ENCODE data around the gene CD79A. TPM values are rescaled to one million over a fixed set of nuclear protein-coding genes. Genes with fewer than 3 reads are reported as not detected.

Gene CD79A
- total RNA-seq, 3 donors from 2014 or later, result 0.80 to 2.9 (median 1.8) TPM

DNA sequence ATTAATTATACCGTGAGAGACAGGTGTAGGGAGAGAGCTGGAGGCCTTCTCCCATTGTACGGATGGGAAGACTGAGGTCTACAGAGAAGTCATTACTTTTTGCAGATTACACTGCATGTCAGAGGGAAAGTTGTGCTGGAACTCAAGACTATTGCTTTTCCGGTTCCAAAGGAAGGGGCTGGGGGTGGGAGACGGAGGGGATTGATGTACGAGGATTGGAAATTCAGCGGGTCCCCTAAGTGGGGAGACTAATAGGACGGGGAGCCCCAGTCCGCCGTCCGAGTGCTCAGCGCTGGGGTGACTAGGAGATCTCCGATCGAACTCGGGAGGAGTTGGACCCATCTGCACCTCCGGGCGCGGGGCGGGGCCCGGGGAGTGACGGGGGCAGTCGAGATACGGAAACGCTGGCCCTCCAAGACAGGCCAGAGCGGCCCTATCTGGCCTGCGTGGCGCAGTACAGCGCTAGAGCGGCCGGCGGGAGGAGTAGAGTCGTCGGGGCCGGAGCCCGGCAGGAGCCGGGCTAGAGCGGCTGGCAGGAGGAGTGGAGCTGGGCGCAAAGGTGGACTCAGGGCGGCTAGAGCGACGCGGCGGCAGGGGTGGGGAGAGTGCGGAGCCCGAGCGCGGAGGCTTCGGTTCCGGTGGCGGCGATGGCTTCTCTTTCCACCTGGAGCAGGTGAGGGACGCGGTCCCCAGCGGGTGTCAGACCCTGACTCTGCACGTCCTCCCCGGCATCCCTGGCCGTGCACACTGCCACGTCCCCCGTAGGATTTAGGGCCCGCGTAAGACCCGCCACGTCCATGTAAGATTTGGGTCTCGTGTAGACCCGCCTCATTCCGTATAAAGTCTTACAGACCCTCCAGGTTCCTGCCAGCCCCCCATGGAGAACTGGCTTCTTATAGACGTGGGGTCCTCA lies 7.0 kb downstream of the CD79A start:
- H3K36me3 ChIP-seq, result no peaks in the 10 kb centered on the region
- intact Hi-C loops (cut with DNase I; ENCODE audit: low total_unique reads), result no loop called here
- DNase-seq (ENCODE audit: low spot score in 2 of 2), result peak; percentile 93 to 94
- peaks cover 0 to 6% of the 10 kb centered on the region in 2 donors for H3K4me1 ChIP-seq
- H3K27ac ChIP-seq, result peak overlapping the region; percentile 87 to 90
- TF ChIP-seq POLR2AphosphoS5 (IDR thresholded peaks at IDR 0.05) (peak; percentile 32 to 68 (median 63)), POLR2A (IDR thresholded peaks at IDR 0.05) (peak; percentile 20)
- TF ChIP-seq, protein P1, sequence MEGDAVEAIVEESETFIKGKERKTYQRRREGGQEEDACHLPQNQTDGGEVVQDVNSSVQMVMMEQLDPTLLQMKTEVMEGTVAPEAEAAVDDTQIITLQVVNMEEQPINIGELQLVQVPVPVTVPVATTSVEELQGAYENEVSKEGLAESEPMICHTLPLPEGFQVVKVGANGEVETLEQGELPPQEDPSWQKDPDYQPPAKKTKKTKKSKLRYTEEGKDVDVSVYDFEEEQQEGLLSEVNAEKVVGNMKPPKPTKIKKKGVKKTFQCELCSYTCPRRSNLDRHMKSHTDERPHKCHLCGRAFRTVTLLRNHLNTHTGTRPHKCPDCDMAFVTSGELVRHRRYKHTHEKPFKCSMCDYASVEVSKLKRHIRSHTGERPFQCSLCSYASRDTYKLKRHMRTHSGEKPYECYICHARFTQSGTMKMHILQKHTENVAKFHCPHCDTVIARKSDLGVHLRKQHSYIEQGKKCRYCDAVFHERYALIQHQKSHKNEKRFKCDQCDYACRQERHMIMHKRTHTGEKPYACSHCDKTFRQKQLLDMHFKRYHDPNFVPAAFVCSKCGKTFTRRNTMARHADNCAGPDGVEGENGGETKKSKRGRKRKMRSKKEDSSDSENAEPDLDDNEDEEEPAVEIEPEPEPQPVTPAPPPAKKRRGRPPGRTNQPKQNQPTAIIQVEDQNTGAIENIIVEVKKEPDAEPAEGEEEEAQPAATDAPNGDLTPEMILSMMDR (IDR thresholded peaks at IDR 0.05), result no peak
- H3K9me3 ChIP-seq, result no peaks in the 10 kb centered on the region
- H3K4me3 ChIP-seq, result peak overlapping the region; percentile 87 to 96 (median 94)
- H3K27me3 ChIP-seq, result no peaks in the 10 kb centered on the region

DNA sequence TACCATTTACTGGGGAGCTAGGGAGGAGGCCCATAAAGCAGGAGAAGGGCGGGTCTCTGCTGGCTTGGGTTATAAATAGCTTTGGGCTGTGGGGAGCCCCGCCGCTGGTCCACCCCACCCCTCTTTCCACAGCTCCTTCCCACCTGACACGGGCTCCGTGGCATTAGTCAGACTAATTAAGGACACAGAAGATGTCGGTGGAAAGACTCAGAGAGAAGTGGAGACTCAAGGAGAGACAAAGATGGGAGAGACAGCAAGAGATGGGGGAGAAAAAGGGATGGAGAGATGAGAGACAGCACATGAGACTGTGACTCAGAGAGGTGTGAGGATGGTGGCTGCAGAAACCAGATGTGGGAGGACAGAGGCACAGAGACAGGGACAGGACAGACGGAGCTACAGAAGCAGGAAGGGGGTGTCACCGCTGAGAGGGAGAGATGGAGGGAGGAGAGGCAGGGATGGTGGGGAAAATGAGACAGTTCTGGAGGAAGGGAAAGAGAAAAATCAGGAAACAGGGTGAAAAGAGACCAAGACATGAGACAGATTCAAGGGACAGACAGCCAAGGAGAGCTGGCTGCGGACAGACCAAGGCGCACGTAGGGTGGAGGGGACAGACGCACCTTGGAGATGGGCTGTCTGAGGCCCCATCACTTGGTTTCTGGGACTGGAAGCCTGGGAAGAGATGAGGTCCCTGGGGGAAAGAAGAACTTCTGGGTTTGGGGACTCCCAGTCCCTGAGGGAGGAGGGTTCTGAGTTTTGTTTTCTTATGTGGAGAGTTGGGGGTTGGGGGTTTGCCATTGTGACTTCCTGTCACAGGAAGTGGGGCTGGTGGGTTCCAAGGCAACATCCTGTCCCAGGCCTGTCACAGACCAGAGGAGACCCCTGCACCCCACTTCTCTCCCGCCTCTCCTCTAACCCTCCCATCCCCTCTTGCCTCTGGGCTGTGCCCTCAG lies 10.0 kb downstream of the CD79A start:
- H3K4me3 ChIP-seq, result peak overlapping the region in 2 of 3 donors; percentile 10 to 41
- H3K4me1 ChIP-seq, result peaks cover 0 to 6% of the 10 kb centered on the region in 2 donors

DNA sequence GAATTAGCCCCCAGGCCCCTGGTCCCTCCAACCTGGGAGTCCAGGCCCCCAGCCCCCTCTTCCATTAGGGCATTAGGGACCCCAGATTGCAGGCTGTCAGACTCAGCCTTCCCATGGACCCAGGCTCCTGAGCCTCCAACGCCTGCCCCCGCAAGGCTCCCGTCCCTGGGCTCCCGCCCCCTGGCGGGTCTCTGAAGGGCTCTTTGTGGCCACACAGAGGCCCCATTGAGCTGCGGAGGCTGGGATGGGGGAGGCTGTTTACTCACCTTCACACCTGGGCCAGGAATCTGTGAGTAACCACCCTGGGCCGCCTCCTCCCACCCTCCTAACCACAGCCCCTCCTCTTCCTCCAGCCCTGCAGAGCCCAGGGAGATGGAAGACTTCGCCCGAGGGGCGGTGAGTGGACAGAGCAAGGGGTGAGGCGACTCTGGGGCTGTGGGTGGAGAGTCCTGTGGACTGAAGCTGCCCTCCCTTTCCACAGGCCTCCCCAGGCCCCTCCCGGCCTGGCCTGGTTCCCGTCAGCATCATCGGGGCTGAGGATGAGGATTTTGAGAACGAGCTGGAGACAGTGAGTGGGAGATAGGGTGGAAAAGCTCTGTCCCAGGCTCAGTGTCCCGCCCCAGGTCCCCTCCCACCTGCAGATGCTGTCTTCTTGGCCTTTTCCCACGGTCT lies 10.8 kb downstream of the CD79A start:
- intact Hi-C loops (cut with DNase I; ENCODE audit: low total_unique reads), result no loop called here
- no peaks in the 10 kb centered on the region for H3K27me3 ChIP-seq
- peaks cover 0 to 6% of the 10 kb centered on the region in 2 donors for H3K4me1 ChIP-seq
- no peaks in the 10 kb centered on the region for H3K9me3 ChIP-seq
- TF ChIP-seq POLR2A (IDR thresholded peaks at IDR 0.05), result no peak
- TF ChIP-seq, protein P1 (IDR thresholded peaks at IDR 0.05), result peak in 1 of 3 donors; percentile 21
- peak in 1 of 2 donors; percentile 63 for DNase-seq (ENCODE audit: low spot score in 2 of 2)
- H3K4me3 ChIP-seq, result peak overlapping the region in 2 of 3 donors; percentile 10 to 41
- peak overlapping the region; percentile 65 to 81 for H3K27ac ChIP-seq
- H3K36me3 ChIP-seq, result no peaks in the 10 kb centered on the region

More for the DNA sequence above, 10.0 kb downstream of the CD79A start:
- DNase-seq (ENCODE audit: low spot score in 2 of 2), result no peak
- Histone ChIP-seq H3K36me3 (no peaks in the 10 kb centered on the region), H3K27me3 (no peaks in the 10 kb centered on the region), H3K27ac (peak overlapping the region; percentile 65 to 81), H3K9me3 (no peaks in the 10 kb centered on the region)
- intact Hi-C loops (cut with DNase I; ENCODE audit: low total_unique reads), result no loop called here
- no peak for TF ChIP-seq POLR2AphosphoS5 (IDR thresholded peaks at IDR 0.05)
- TF ChIP-seq, protein P1 (IDR thresholded peaks at IDR 0.05), result no peak
- TF ChIP-seq POLR2A (IDR thresholded peaks at IDR 0.05), result no peak

DNA sequence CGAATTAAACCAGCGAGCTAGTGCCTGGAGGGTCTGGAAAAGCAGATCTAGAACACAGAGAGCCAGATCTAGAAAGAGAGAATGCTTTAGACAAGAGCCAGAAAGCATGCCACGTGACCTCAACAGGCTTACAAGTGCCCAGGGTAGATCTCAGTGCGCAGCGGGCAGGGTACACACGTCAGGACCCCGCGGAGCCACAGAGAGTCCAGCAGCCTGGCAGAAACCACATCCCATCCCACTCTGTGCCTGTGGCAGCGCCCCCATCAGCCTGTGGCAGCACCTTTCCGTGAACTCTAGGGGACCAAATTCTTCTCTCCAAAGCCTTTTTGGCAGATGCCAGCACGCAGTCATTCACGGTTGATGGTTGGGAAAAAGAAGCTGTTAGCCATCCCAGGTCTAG lies 11.8 kb downstream of the CD79A start:
- intact Hi-C loops (cut with DNase I; ENCODE audit: low total_unique reads), result no loop called here
- Histone ChIP-seq H3K27me3 (no peaks in the 10 kb centered on the region), H3K36me3 (no peaks in the 10 kb centered on the region), H3K9me3 (no peaks in the 10 kb centered on the region), H3K27ac (no peak overlapping the region), H3K4me1 (peaks cover 0 to 6% of the 10 kb centered on the region in 2 donors), H3K4me3 (no peak overlapping the region)
- DNase-seq (ENCODE audit: low spot score in 2 of 2), result no peak
- TF ChIP-seq POLR2A (IDR thresholded peaks at IDR 0.05), result no peak
- TF ChIP-seq, protein P1 (IDR thresholded peaks at IDR 0.05), result no peak
- no peak for TF ChIP-seq POLR2AphosphoS5 (IDR thresholded peaks at IDR 0.05)

Data from breast epithelium (tissue), 4 donors.